ENCODE results near the gene RASSF3.

GRCh38 chr12:64678835-64679234 is 68.5 kb downstream of the RASSF3 start:
- no peak for TF ChIP-seq CTCF (IDR thresholded peaks at IDR 0.05)
- TF ChIP-seq POLR2AphosphoS5 (IDR thresholded peaks at IDR 0.05): no peak
- no peak for TF ChIP-seq POLR2A (IDR thresholded peaks at IDR 0.05)

All from breast epithelium (tissue), 3 donors.